GM10266 (cell line): ENCODE results near the gene MT1G.
"Not testable (repeated sequence)": the region's sequence is repeated elsewhere in the genome, so short reads cannot be mapped to it uniquely, and the experiment has no call there.

ENCODE experiments used
- DNase-seq: peaks from one replicate; pipeline ENCODE4 v3.0.0; 2012; ENCODE audit errors: extremely low spot score
- CTCF ChIP-seq: IDR thresholded peaks from 2 replicates; pipeline ENCODE4 v1.5.1; 2012; ENCODE audit warnings: mild to moderate bottlenecking, low read depth; ENCODE audit not compliant: control insufficient read depth, insufficient read depth; ENCODE audit errors: missing control alignments

Gene MT1G

GRCh38 chr16:56667581-56668571 lies at the start of gene MT1G:
MT1G (minus strand) TSS chr16:56668065; CDS start chr16:56667993, 72 bp downstream.
- TF ChIP-seq CTCF, result no peak
- DNase-seq, result no peak

- DNase-seq, result not testable (repeated sequence)
Measured at GRCh38 chr16:56717532-56717931, 49.7 kb upstream of the MT1G start.

GRCh38 chr16:56716761-56717160 lies 48.9 kb upstream of the MT1G start:
- no peak for DNase-seq
- no peak for TF ChIP-seq CTCF

GRCh38 chr16:56715126-56715525 lies 47.3 kb upstream of the MT1G start:
- DNase-seq, result no peak
- no peak for TF ChIP-seq CTCF

- DNase-seq, result no peak
- no peak for TF ChIP-seq CTCF
Measured at GRCh38 chr16:56713794-56714193, 45.9 kb upstream of the MT1G start.

- TF ChIP-seq CTCF, result no peak
- DNase-seq, result no peak
Measured at GRCh38 chr16:56711862-56712261, 44.0 kb upstream of the MT1G start.

- TF ChIP-seq CTCF, result no peak
Measured at GRCh38 chr16:56710181-56710737, 42.4 kb upstream of the MT1G start.

More at GRCh38 chr16:56710181-56710737, 42.4 kb upstream of the MT1G start:
- no peak for DNase-seq
